Activated T-cell treated with anti-CD3 and anti-CD28 coated beads, Interleukin-2, amount 50 U/mL, for 1 hour (primary cell): ENCODE measurements around the gene TRAPPC2.
A peak's percentile ranks its signal among the peaks of the same experiment; 100 is the strongest.

Source experiments
- DNase-seq: peaks from one replicate; pipeline ENCODE4 v3.0.0-alpha.2; 2020

The TRAPPC2 gene

GRCh38 chrX:13734278-13735172, at the start of gene TRAPPC2, which contains the start of gene OFD1:
Gene TRAPPC2 (minus strand): TSS chrX:13734620. CDS start chrX:13719963, 14,657 bp downstream.
Gene OFD1 (plus strand): TSS chrX:13734748. CDS start chrX:13735072, 324 bp downstream.
- DNase-seq: peak; percentile 90

- DNase-seq: no peak
Observed at GRCh38 chrX:13780868-13781427, 46.5 kb upstream of the TRAPPC2 start.

- no peak for DNase-seq
Observed at GRCh38 chrX:13778916-13779315, 44.5 kb upstream of the TRAPPC2 start.

GRCh38 chrX:13776387-13776786, 42.0 kb upstream of the TRAPPC2 start:
- DNase-seq: no peak

GRCh38 chrX:13775837-13776236, 41.4 kb upstream of the TRAPPC2 start:
- no peak for DNase-seq

- no peak for DNase-seq
Observed at GRCh38 chrX:13774696-13775095, 40.3 kb upstream of the TRAPPC2 start.

- no peak for DNase-seq
Observed at GRCh38 chrX:13770013-13770535, 35.7 kb upstream of the TRAPPC2 start.

- no peak for DNase-seq
Observed at GRCh38 chrX:13768939-13769338, 34.5 kb upstream of the TRAPPC2 start.

GRCh38 chrX:13764765-13765164, 30.3 kb upstream of the TRAPPC2 start:
- no peak for DNase-seq

- no peak for DNase-seq
Observed at GRCh38 chrX:13764281-13764680, 29.9 kb upstream of the TRAPPC2 start.

- no peak for DNase-seq
Observed at GRCh38 chrX:13763489-13763888, 29.1 kb upstream of the TRAPPC2 start.

GRCh38 chrX:13761606-13762414, 27.4 kb upstream of the TRAPPC2 start:
- no peak for DNase-seq

- no peak for DNase-seq
Observed at GRCh38 chrX:13760426-13760825, 26.0 kb upstream of the TRAPPC2 start.

GRCh38 chrX:13759152-13759718, 24.8 kb upstream of the TRAPPC2 start:
- DNase-seq: no peak

GRCh38 chrX:13756381-13756780, 22.0 kb upstream of the TRAPPC2 start:
- DNase-seq: no peak

GRCh38 chrX:13755254-13755653, 20.8 kb upstream of the TRAPPC2 start:
- DNase-seq: no peak

- no peak for DNase-seq
Observed at GRCh38 chrX:13754765-13755164, 20.3 kb upstream of the TRAPPC2 start.

GRCh38 chrX:13752646-13753045, 18.2 kb upstream of the TRAPPC2 start:
- no peak for DNase-seq

- DNase-seq: no peak
Observed at GRCh38 chrX:13752141-13752540, 17.7 kb upstream of the TRAPPC2 start.

- DNase-seq: no peak
Observed at GRCh38 chrX:13750812-13751211, 16.4 kb upstream of the TRAPPC2 start.

GRCh38 chrX:13750204-13750603, 15.8 kb upstream of the TRAPPC2 start:
- no peak for DNase-seq

- DNase-seq: no peak
Observed at GRCh38 chrX:13748486-13748885, 14.1 kb upstream of the TRAPPC2 start.

- no peak for DNase-seq
Observed at GRCh38 chrX:13747836-13748235, 13.4 kb upstream of the TRAPPC2 start.
